ENCODE data around the gene CNTNAP1.

Gene CNTNAP1

GRCh38 chr17:42743595-42744282 lies 61.4 kb downstream of the CNTNAP1 start:
- no peak for DNase-seq

- DNase-seq = no peak
Measured at GRCh38 chr17:42744283-42744805, 62.0 kb downstream of the CNTNAP1 start.

- DNase-seq = peak; percentile 94
Measured at GRCh38 chr17:42744806-42745617, 62.7 kb downstream of the CNTNAP1 start, which contains the start of gene EZH1. Gene EZH1, minus strand, starts transcription at chr17:42745040. Its CDS starts 16,099 bp downstream, at chr17:42728941.

- DNase-seq = no peak
Measured at GRCh38 chr17:42748202-42748907, 66.0 kb downstream of the CNTNAP1 start.

GRCh38 chr17:42748908-42749798 lies 66.8 kb downstream of the CNTNAP1 start:
- DNase-seq = no peak
